Mammary epithelial cell (primary cell): ENCODE data around the gene CLASP1.

Experiments
- CTCF ChIP-seq, 2 donors: IDR thresholded peaks in 1 of 2; conservative IDR thresholded peaks in 1 of 2; 2 replicates each; pipeline ENCODE4 v1.5.1; 2011 to 2012; ENCODE audit warnings: inconsistent platforms in 2 of 2, low read length in 2 of 2, mild to moderate bottlenecking in 2 of 2, control low read depth in 1 of 2, low read depth in 1 of 2; ENCODE audit not compliant: insufficient read depth in 1 of 2; ENCODE audit errors: extremely low read depth in 1 of 2
- EZH2 ChIP-seq: IDR thresholded peaks from 2 replicates; pipeline ENCODE4 v1.6.1; 2012; ENCODE audit warnings: low read length, inconsistent platforms, borderline replicate concordance

GRCh38 chr2:121603185-121603584 lies 46.1 kb downstream of the CLASP1 start:
- TF ChIP-seq CTCF (conservative IDR thresholded peaks at IDR 0.05 in 1 of 2, IDR thresholded peaks at IDR 0.05 in 1 of 2; ENCODE audit: extremely low read depth in 1 of 2, insufficient read depth in 1 of 2, low read depth in 1 of 2, low read length in 2 of 2) = no peak
- no peak for TF ChIP-seq EZH2
